IMR-90 (cell line): ENCODE data around the gene DNAJB8. TPM values are rescaled to one million over a fixed set of nuclear protein-coding genes. Genes with fewer than 3 reads are reported as not detected.

Source experiments
- ATAC-seq: fragments of 200-7000 bp; cut with Tn5 transposase; 2 replicates; pipeline ENCODE4 v1.9.1; 2020; ENCODE audit warnings: low read depth, mild to moderate bottlenecking, moderate library complexity
- BruUV-seq: library from RNA; stranded (reverse); fragments of 400-500 nt; replicated peaks from 2 replicates; lab custom pipeline; 2021; lab: Mats Ljungman, UMichigan
- CTCF ChIA-PET: fragments of 300-600 bp; formaldehyde crosslinking; extraction: SDS; loops from one replicate; lab custom pipeline; 2021; ENCODE audit warnings: antibody characterized with exemption; lab: Yijun Ruan, JAX
- POLR2A ChIA-PET: fragments of 300-600 bp; sonication (Branson Sonifier 250); formaldehyde crosslinking; loops from one replicate; lab custom pipeline; 2022; ENCODE audit warnings: antibody characterized with exemption; ENCODE audit not compliant: unreplicated experiment; lab: Charles Lee
- DNase-seq: peaks from one replicate; pipeline ENCODE4 v3.0.0; 2013
- H2AFZ ChIP-seq: replicated peaks from 2 replicates; pipeline ENCODE3; 2013; ENCODE audit warnings: low read length, mild to moderate bottlenecking; ENCODE audit not compliant: poor library complexity
- H2AK5ac ChIP-seq: 2 replicates; pipeline ENCODE4 v1.6.1; 2013; ENCODE audit warnings: low read depth, low read length, inconsistent platforms
- H2AK9ac ChIP-seq: replicated peaks from 2 replicates; pipeline ENCODE3; 2013; ENCODE audit warnings: mild to moderate bottlenecking, low read depth, low read length, moderate library complexity; ENCODE audit not compliant: poor library complexity
- H2BK120ac ChIP-seq: 2 replicates; pipeline ENCODE4 v1.6.1; 2013; ENCODE audit warnings: low read depth, low read length, inconsistent platforms
- H2BK15ac ChIP-seq: 3 replicates; pipeline ENCODE4 v1.6.1; 2013; ENCODE audit warnings: low read depth, low read length, inconsistent platforms
- H2BK20ac ChIP-seq: 2 replicates; pipeline ENCODE4 v1.6.1; 2013; ENCODE audit warnings: low read depth, mild to moderate bottlenecking, inconsistent platforms, low read length, moderate library complexity
- H2BK5ac ChIP-seq: 2 replicates; pipeline ENCODE4 v1.6.1; 2013; ENCODE audit warnings: mild to moderate bottlenecking, low read depth, low read length, inconsistent platforms; ENCODE audit not compliant: poor library complexity, severe bottlenecking
- H3K14ac ChIP-seq: replicated peaks from 2 replicates; pipeline ENCODE4 v1.6.1; 2013; ENCODE audit warnings: low read depth, low read length, inconsistent platforms
- H3K18ac ChIP-seq: 2 replicates; pipeline ENCODE4 v1.6.1; 2013; ENCODE audit warnings: low read depth, low read length, control low read depth
- H3K23ac ChIP-seq: 2 replicates; pipeline ENCODE4 v1.6.1; 2013; ENCODE audit warnings: low read depth, low read length, inconsistent platforms
- H3K27ac ChIP-seq: 2 replicates; pipeline ENCODE4 v1.5.1; 2013; ENCODE audit warnings: mild to moderate bottlenecking, control low read depth, low read length; ENCODE audit not compliant: insufficient read depth
- H3K27me3 ChIP-seq: 2 replicates; pipeline ENCODE4 v1.6.1; 2013; ENCODE audit warnings: low read length; ENCODE audit not compliant: control insufficient read depth, insufficient read depth
- H3K36me3 ChIP-seq: 2 replicates; pipeline ENCODE4 v1.6.1; 2013; ENCODE audit warnings: low read length, mixed read lengths; ENCODE audit not compliant: control insufficient read depth, insufficient read depth
- H3K4ac ChIP-seq: 2 replicates; pipeline ENCODE4 v1.6.1; 2013; ENCODE audit warnings: low read depth, low read length, inconsistent platforms
- H3K4me1 ChIP-seq: 2 replicates; pipeline ENCODE4 v1.6.1; 2013; ENCODE audit warnings: low read length, mixed read lengths; ENCODE audit not compliant: control insufficient read depth, insufficient read depth
- H3K4me2 ChIP-seq: 2 replicates; pipeline ENCODE4 v1.6.1; 2013; ENCODE audit warnings: low read depth, mild to moderate bottlenecking, control low read depth, low read length, moderate library complexity
- H3K4me3 ChIP-seq: 2 replicates; pipeline ENCODE4 v1.5.1; 2013; ENCODE audit warnings: low read depth, mild to moderate bottlenecking, control low read depth, low read length, moderate library complexity; ENCODE audit not compliant: insufficient read depth
- H3K56ac ChIP-seq: 2 replicates; pipeline ENCODE4 v1.6.1; 2013; ENCODE audit warnings: low read length, inconsistent platforms; ENCODE audit not compliant: insufficient read depth; ENCODE audit errors: extremely low read depth
- H3K79me1 ChIP-seq, 2 experiments: 2 replicates each; pipeline ENCODE4 v1.6.1; 2013; ENCODE audit warnings: low read length in 2 of 2, inconsistent platforms in 1 of 2, low read depth in 1 of 2
- H3K9ac ChIP-seq: 2 replicates; pipeline ENCODE4 v1.6.1; 2013; ENCODE audit warnings: low read depth, low read length, control low read depth
- H3K9me1 ChIP-seq: 2 replicates; pipeline ENCODE4 v1.6.1; 2013; ENCODE audit warnings: low read length, inconsistent platforms; ENCODE audit not compliant: insufficient read depth
- H3K9me3 ChIP-seq: 2 replicates; pipeline ENCODE4 v1.6.1; 2013; ENCODE audit warnings: low read length; ENCODE audit not compliant: control insufficient read depth, insufficient read depth
- H4K20me1 ChIP-seq: 2 replicates; pipeline ENCODE4 v1.6.1; 2013; ENCODE audit warnings: low read length, inconsistent platforms; ENCODE audit not compliant: insufficient read depth
- H4K5ac ChIP-seq: 2 replicates; pipeline ENCODE4 v1.6.1; 2013; ENCODE audit warnings: mild to moderate bottlenecking, low read depth, low read length, control low read depth
- H4K8ac ChIP-seq, 2 experiments: 2 replicates each; pipeline ENCODE4 v1.6.1; 2013; ENCODE audit warnings: low read depth in 2 of 2, low read length in 2 of 2, control low read depth in 1 of 2, inconsistent platforms in 1 of 2
- H4K91ac ChIP-seq: 2 replicates; pipeline ENCODE4 v1.6.1; 2013; ENCODE audit warnings: low read depth, low read length, inconsistent platforms; ENCODE audit not compliant: insufficient read depth
- CEBPB ChIP-seq: IDR thresholded peaks from 2 replicates; pipeline ENCODE4 v1.6.1; 2012; ENCODE audit warnings: low read depth, low read length, improper control_type of control experiment
- CHD1 ChIP-seq: IDR thresholded peaks from 2 replicates; pipeline ENCODE4 v1.6.1; 2012; ENCODE audit warnings: low read depth, low read length, improper control_type of control experiment
- MAFK ChIP-seq: IDR thresholded peaks from 2 replicates; pipeline ENCODE4 v1.6.1; 2012; ENCODE audit warnings: low read depth, low read length, improper control_type of control experiment
- MAZ ChIP-seq: IDR thresholded peaks from 2 replicates; pipeline ENCODE4 v1.6.1; 2012; ENCODE audit warnings: low read depth, mild to moderate bottlenecking, low read length, improper control_type of control experiment, moderate library complexity, borderline replicate concordance
- MXI1 ChIP-seq: IDR thresholded peaks from 2 replicates; pipeline ENCODE4 v1.6.1; 2012; ENCODE audit warnings: low read depth, mild to moderate bottlenecking, low read length, moderate library complexity, borderline replicate concordance
- NFE2L2 ChIP-seq: fragments of 150-350 bp; IDR thresholded peaks from 2 replicates; pipeline ENCODE4 v1.6.1; 2016; ENCODE audit warnings: low read depth, mild to moderate bottlenecking, low read length
- POLR2A ChIP-seq: IDR thresholded peaks from 2 replicates; pipeline ENCODE4 v1.6.1; 2012; ENCODE audit warnings: mild to moderate bottlenecking, low read depth, low read length
- RCOR1 ChIP-seq: IDR thresholded peaks from 2 replicates; pipeline ENCODE4 v1.6.1; 2012; ENCODE audit warnings: mild to moderate bottlenecking, low read length, improper control_type of control experiment; ENCODE audit not compliant: insufficient replicate concordance
- WGBS, 2 experiments: methylation state at CpG; one replicate each; pipeline versions ENCODE4 v1.1.5 to v1.1.7; 2013; ENCODE audit warnings: missing lambda C conversion rate in 2 of 2; ENCODE audit not compliant: insufficient read length in 1 of 2; ENCODE audit errors: extremely low coverage in 2 of 2; 5-methylcytosine and 5-hydroxymethylcytosine counted together
- dilution Hi-C: fragments of 300-500 bp; cut with HindIII; formaldehyde crosslinking; loops from one replicate; pipeline ENCODE4 v1.14.3; 2018; ENCODE audit warnings: low sequenced_read_pairs; ENCODE audit not compliant: unreplicated experiment
- in situ Hi-C: fragments of 300-500 bp; cut with MboI; formaldehyde crosslinking; loops from 3 replicates; pipeline ENCODE4 v1.14.3; 2019; ENCODE audit warnings: low sequenced_read_pairs, inconsistent platforms, mixed read lengths
- intact Hi-C: fragments of 100-400 bp; cut with micrococcal nuclease; formaldehyde crosslinking; loops from 2 replicates; pipeline ENCODE4 v1.10.0; 2022
- polyA plus RNA-seq, 3 experiments: library from polyadenylated mRNA; depleted of rRNA; stranded (reverse); fragments of >200 nt; gene quantifications; 2 replicates each; pipeline ENCODE4 v1.2.3, GENCODE V29; 2012; ENCODE audit warnings: low replicate concordance in 1 of 3
- total RNA-seq: library from RNA; depleted of rRNA; stranded (reverse); fragments of >200 nt; gene quantifications from 2 replicates; pipeline ENCODE4 v1.2.3, GENCODE V29; 2012
- TF ChIP-seq, protein P1 (sequence below): conservative IDR thresholded peaks from 2 replicates; pipeline ENCODE4 v1.5.1; 2012; ENCODE audit warnings: mild to moderate bottlenecking, low read depth, low read length, improper control_type of control experiment

DNAJB8 gene
- total and polyA plus RNA-seq, 2 of the 4 experiments (the other 2 are of a cell fraction), result not detected

DNA sequence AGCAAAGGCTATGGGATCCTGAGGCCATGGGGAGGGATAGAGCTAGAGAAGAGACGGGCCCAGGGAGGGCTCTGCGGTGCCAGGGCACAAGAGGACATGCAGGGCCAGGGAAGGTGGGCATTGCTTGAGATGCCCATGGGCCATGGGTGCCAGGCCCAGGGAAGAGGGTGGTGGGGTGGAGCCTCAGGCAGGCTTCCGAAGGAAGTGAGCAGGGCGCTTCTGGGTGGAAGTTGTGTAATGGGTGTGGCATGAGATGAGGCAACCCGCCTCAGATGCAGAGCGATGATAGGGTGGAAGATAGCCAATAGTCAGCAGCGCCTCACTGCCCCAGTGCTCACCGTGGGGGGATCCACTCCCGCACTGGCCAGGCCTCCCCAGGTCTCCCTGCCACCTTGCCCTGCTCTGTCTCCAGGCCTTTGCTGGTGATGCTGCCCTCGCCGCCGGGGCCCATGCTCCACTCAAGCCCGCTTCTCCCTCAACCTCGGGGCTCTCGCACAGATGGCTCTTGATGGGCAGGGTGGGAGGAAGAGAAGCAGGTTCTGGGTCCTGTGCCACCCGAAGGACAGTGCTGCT lies 51.4 kb downstream of the DNAJB8 start:
- Histone ChIP-seq H3K9me3 (peaks cover 7% of the 10 kb centered on the region), H3K9me1 (peaks cover 5% of the 10 kb centered on the region; the same call in 1 of the 2 replicates), H4K8ac (no peak overlapping the region), H3K4me1 (0 out of 2 replicates have a peak, but pooled peaks cover 3% of the 10 kb centered on the region), H3K27me3 (no peaks in the 10 kb centered on the region), H3K36me3 (no peaks in the 10 kb centered on the region), H3K4ac (no peak overlapping the region), H2BK20ac (no peak overlapping the region), H2BK120ac (no peak overlapping the region), H4K91ac (no peak overlapping the region), H3K4me3 (no peak overlapping the region), H3K9ac (no peak overlapping the region), H4K5ac (no peak overlapping the region), H3K14ac (no peak overlapping the region), H2AK9ac (no peak overlapping the region), H3K4me2 (no peak overlapping the region), H3K79me1 (no peaks in the 10 kb centered on the region), H2AFZ (no peak overlapping the region), H2BK15ac (no peak overlapping the region), H2AK5ac (no peak overlapping the region), H2BK5ac (no peak overlapping the region), H3K18ac (no peak overlapping the region), H3K27ac (no peak overlapping the region), H4K20me1 (no peaks in the 10 kb centered on the region), H3K23ac (no peak overlapping the region), H3K56ac (no peak overlapping the region)
- intact Hi-C loops (no loop called here), in situ Hi-C loops (no loop called here), dilution Hi-C loops (no loop called here)
- ChIA-PET CTCF (no interaction called here), POLR2A (no interaction called here)
- DNase-seq, result no peak
- 89% methylated on average over 3 of the region's 16 CpGs; no CpG with 5 or more reads in 1 of the 2 experiments for WGBS, 2 experiments
- ATAC-seq, result no peak
- no TSS peak for BruUV-seq
- TF ChIP-seq MAZ (no peak), NFE2L2 (no peak), MAFK (no peak), CEBPB (no peak), CHD1 (no peak), RCOR1 (no peak), POLR2A (no peak), MXI1 (no peak)
- TF ChIP-seq, protein P1, sequence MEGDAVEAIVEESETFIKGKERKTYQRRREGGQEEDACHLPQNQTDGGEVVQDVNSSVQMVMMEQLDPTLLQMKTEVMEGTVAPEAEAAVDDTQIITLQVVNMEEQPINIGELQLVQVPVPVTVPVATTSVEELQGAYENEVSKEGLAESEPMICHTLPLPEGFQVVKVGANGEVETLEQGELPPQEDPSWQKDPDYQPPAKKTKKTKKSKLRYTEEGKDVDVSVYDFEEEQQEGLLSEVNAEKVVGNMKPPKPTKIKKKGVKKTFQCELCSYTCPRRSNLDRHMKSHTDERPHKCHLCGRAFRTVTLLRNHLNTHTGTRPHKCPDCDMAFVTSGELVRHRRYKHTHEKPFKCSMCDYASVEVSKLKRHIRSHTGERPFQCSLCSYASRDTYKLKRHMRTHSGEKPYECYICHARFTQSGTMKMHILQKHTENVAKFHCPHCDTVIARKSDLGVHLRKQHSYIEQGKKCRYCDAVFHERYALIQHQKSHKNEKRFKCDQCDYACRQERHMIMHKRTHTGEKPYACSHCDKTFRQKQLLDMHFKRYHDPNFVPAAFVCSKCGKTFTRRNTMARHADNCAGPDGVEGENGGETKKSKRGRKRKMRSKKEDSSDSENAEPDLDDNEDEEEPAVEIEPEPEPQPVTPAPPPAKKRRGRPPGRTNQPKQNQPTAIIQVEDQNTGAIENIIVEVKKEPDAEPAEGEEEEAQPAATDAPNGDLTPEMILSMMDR, result no peak
